SK-N-SH (cell line): ENCODE measurements around the gene F8.

Experiments
- FOXJ3 ChIP-seq: sonication (generic); formaldehyde crosslinking; IDR thresholded peaks from 2 replicates; pipeline ENCODE4 v1.5.1; 2020; ENCODE audit warnings: mild to moderate bottlenecking, missing genetic modification reagents
- MXI1 ChIP-seq: IDR thresholded peaks from 2 replicates; pipeline ENCODE4 v1.6.1; 2012; ENCODE audit warnings: mild to moderate bottlenecking, low read depth, low read length, improper control_type of control experiment
- POLR2AphosphoS5 ChIP-seq: IDR thresholded peaks from 2 replicates; pipeline ENCODE4 v1.6.1; 2012; ENCODE audit warnings: low read depth, low read length
- RAD21 ChIP-seq: IDR thresholded peaks from 2 replicates; pipeline ENCODE4 v1.6.1; 2012; ENCODE audit warnings: mild to moderate bottlenecking, low read length
- SIN3A ChIP-seq: IDR thresholded peaks from 2 replicates; pipeline ENCODE4 v1.6.1; 2012; ENCODE audit warnings: low read depth, mild to moderate bottlenecking, low read length, moderate library complexity, borderline replicate concordance
- TF ChIP-seq, protein P1 (sequence below): fragments of 200-600 bp; sonication (generic); IDR thresholded peaks from 2 replicates; pipeline ENCODE4 v1.6.1; 2017; ENCODE audit warnings: antibody characterized with exemption, mild to moderate bottlenecking, moderate library complexity
- TF ChIP-seq, protein P2 (sequence below): IDR thresholded peaks from 2 replicates; pipeline ENCODE4 v1.4.0; 2012; ENCODE audit warnings: low read depth, borderline replicate concordance
- TF ChIP-seq, protein P3 (sequence below): IDR thresholded peaks from 2 replicates; pipeline ENCODE4 v1.4.0; 2012; ENCODE audit warnings: low read depth
- TF ChIP-seq, protein P4 (sequence below): fragments of 150-350 bp; IDR thresholded peaks from 2 replicates; pipeline ENCODE4 v1.6.1; 2017; ENCODE audit warnings: antibody characterized with exemption, low read length, low read depth, borderline replicate concordance

DNA sequence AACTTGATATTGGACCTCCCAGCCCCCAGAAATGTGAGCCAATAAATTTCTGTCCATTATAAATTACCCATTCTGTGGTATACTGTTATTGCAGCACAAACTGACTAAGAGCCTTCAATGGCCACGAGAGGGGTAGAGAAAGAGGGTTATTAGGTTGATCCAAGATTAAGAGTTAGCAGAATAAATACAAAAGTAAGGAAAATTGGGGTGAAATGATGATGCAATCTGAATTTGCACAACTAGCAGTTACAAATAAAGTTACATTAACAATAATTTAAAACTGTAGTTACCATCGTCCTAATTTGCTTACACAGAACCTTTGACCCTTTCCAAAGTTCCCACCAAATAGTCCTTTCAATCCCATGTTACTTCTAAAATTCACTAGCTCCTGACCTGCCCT, 54.2 kb downstream of the F8 start:
- TF ChIP-seq, protein P1, sequence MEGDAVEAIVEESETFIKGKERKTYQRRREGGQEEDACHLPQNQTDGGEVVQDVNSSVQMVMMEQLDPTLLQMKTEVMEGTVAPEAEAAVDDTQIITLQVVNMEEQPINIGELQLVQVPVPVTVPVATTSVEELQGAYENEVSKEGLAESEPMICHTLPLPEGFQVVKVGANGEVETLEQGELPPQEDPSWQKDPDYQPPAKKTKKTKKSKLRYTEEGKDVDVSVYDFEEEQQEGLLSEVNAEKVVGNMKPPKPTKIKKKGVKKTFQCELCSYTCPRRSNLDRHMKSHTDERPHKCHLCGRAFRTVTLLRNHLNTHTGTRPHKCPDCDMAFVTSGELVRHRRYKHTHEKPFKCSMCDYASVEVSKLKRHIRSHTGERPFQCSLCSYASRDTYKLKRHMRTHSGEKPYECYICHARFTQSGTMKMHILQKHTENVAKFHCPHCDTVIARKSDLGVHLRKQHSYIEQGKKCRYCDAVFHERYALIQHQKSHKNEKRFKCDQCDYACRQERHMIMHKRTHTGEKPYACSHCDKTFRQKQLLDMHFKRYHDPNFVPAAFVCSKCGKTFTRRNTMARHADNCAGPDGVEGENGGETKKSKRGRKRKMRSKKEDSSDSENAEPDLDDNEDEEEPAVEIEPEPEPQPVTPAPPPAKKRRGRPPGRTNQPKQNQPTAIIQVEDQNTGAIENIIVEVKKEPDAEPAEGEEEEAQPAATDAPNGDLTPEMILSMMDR: no peak
- no peak for TF ChIP-seq RAD21
- TF ChIP-seq, protein P2, sequence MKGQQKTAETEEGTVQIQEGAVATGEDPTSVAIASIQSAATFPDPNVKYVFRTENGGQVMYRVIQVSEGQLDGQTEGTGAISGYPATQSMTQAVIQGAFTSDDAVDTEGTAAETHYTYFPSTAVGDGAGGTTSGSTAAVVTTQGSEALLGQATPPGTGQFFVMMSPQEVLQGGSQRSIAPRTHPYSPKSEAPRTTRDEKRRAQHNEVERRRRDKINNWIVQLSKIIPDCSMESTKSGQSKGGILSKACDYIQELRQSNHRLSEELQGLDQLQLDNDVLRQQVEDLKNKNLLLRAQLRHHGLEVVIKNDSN: no peak
- TF ChIP-seq MXI1: no peak
- TF ChIP-seq, protein P3, sequence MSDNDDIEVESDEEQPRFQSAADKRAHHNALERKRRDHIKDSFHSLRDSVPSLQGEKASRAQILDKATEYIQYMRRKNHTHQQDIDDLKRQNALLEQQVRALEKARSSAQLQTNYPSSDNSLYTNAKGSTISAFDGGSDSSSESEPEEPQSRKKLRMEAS: no peak
- TF ChIP-seq FOXJ3 (CRISPR knock-in tag): no peak
- TF ChIP-seq POLR2AphosphoS5: no peak
- TF ChIP-seq, protein P4, sequence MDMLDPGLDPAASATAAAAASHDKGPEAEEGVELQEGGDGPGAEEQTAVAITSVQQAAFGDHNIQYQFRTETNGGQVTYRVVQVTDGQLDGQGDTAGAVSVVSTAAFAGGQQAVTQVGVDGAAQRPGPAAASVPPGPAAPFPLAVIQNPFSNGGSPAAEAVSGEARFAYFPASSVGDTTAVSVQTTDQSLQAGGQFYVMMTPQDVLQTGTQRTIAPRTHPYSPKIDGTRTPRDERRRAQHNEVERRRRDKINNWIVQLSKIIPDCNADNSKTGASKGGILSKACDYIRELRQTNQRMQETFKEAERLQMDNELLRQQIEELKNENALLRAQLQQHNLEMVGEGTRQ: no peak
- no peak for TF ChIP-seq SIN3A
